IMR-90 (cell line): ENCODE results near the gene TXNL4B. TPM values are rescaled to one million over a fixed set of nuclear protein-coding genes. Genes with fewer than 3 reads are reported as not detected.
"Not testable (repeated sequence)": the region's sequence is repeated elsewhere in the genome, so short reads cannot be mapped to it uniquely, and the experiment has no call there.

ENCODE experiments used
- ATAC-seq: fragments of 200-7000 bp; cut with Tn5 transposase; 2 replicates; pipeline ENCODE4 v1.9.1; 2020; ENCODE audit warnings: low read depth, mild to moderate bottlenecking, moderate library complexity
- BruUV-seq: library from RNA; stranded (reverse); fragments of 400-500 nt; replicated peaks from 2 replicates; lab custom pipeline; 2021; lab: Mats Ljungman, UMichigan
- CTCF ChIA-PET: fragments of 300-600 bp; formaldehyde crosslinking; extraction: SDS; loops from one replicate; lab custom pipeline; 2021; ENCODE audit warnings: antibody characterized with exemption; lab: Yijun Ruan, JAX
- POLR2A ChIA-PET: fragments of 300-600 bp; sonication (Branson Sonifier 250); formaldehyde crosslinking; loops from one replicate; lab custom pipeline; 2022; ENCODE audit warnings: antibody characterized with exemption; ENCODE audit not compliant: unreplicated experiment; lab: Charles Lee
- DNase-seq: peaks from one replicate; pipeline ENCODE4 v3.0.0; 2013
- H2AFZ ChIP-seq: replicated peaks from 2 replicates; pipeline ENCODE3; 2013; ENCODE audit warnings: low read length, mild to moderate bottlenecking; ENCODE audit not compliant: poor library complexity
- H2AK5ac ChIP-seq: 2 replicates; pipeline ENCODE4 v1.6.1; 2013; ENCODE audit warnings: low read depth, low read length, inconsistent platforms
- H2AK9ac ChIP-seq: replicated peaks from 2 replicates; pipeline ENCODE3; 2013; ENCODE audit warnings: mild to moderate bottlenecking, low read depth, low read length, moderate library complexity; ENCODE audit not compliant: poor library complexity
- H2BK120ac ChIP-seq: 2 replicates; pipeline ENCODE4 v1.6.1; 2013; ENCODE audit warnings: low read depth, low read length, inconsistent platforms
- H2BK15ac ChIP-seq: 3 replicates; pipeline ENCODE4 v1.6.1; 2013; ENCODE audit warnings: low read depth, low read length, inconsistent platforms
- H2BK20ac ChIP-seq: 2 replicates; pipeline ENCODE4 v1.6.1; 2013; ENCODE audit warnings: low read depth, mild to moderate bottlenecking, inconsistent platforms, low read length, moderate library complexity
- H2BK5ac ChIP-seq: 2 replicates; pipeline ENCODE4 v1.6.1; 2013; ENCODE audit warnings: mild to moderate bottlenecking, low read depth, low read length, inconsistent platforms; ENCODE audit not compliant: poor library complexity, severe bottlenecking
- H3K14ac ChIP-seq: replicated peaks from 2 replicates; pipeline ENCODE4 v1.6.1; 2013; ENCODE audit warnings: low read depth, low read length, inconsistent platforms
- H3K18ac ChIP-seq: 2 replicates; pipeline ENCODE4 v1.6.1; 2013; ENCODE audit warnings: low read depth, low read length, control low read depth
- H3K23ac ChIP-seq: 2 replicates; pipeline ENCODE4 v1.6.1; 2013; ENCODE audit warnings: low read depth, low read length, inconsistent platforms
- H3K27ac ChIP-seq: 2 replicates; pipeline ENCODE4 v1.5.1; 2013; ENCODE audit warnings: mild to moderate bottlenecking, control low read depth, low read length; ENCODE audit not compliant: insufficient read depth
- H3K27me3 ChIP-seq: 2 replicates; pipeline ENCODE4 v1.6.1; 2013; ENCODE audit warnings: low read length; ENCODE audit not compliant: control insufficient read depth, insufficient read depth
- H3K36me3 ChIP-seq: 2 replicates; pipeline ENCODE4 v1.6.1; 2013; ENCODE audit warnings: low read length, mixed read lengths; ENCODE audit not compliant: control insufficient read depth, insufficient read depth
- H3K4ac ChIP-seq: 2 replicates; pipeline ENCODE4 v1.6.1; 2013; ENCODE audit warnings: low read depth, low read length, inconsistent platforms
- H3K4me1 ChIP-seq: 2 replicates; pipeline ENCODE4 v1.6.1; 2013; ENCODE audit warnings: low read length, mixed read lengths; ENCODE audit not compliant: control insufficient read depth, insufficient read depth
- H3K4me2 ChIP-seq: 2 replicates; pipeline ENCODE4 v1.6.1; 2013; ENCODE audit warnings: low read depth, mild to moderate bottlenecking, control low read depth, low read length, moderate library complexity
- H3K4me3 ChIP-seq: 2 replicates; pipeline ENCODE4 v1.5.1; 2013; ENCODE audit warnings: low read depth, mild to moderate bottlenecking, control low read depth, low read length, moderate library complexity; ENCODE audit not compliant: insufficient read depth
- H3K56ac ChIP-seq: 2 replicates; pipeline ENCODE4 v1.6.1; 2013; ENCODE audit warnings: low read length, inconsistent platforms; ENCODE audit not compliant: insufficient read depth; ENCODE audit errors: extremely low read depth
- H3K79me1 ChIP-seq, 2 experiments: 2 replicates each; pipeline ENCODE4 v1.6.1; 2013; ENCODE audit warnings: low read length in 2 of 2, inconsistent platforms in 1 of 2, low read depth in 1 of 2
- H3K9ac ChIP-seq: 2 replicates; pipeline ENCODE4 v1.6.1; 2013; ENCODE audit warnings: low read depth, low read length, control low read depth
- H3K9me1 ChIP-seq: 2 replicates; pipeline ENCODE4 v1.6.1; 2013; ENCODE audit warnings: low read length, inconsistent platforms; ENCODE audit not compliant: insufficient read depth
- H3K9me3 ChIP-seq: 2 replicates; pipeline ENCODE4 v1.6.1; 2013; ENCODE audit warnings: low read length; ENCODE audit not compliant: control insufficient read depth, insufficient read depth
- H4K20me1 ChIP-seq: 2 replicates; pipeline ENCODE4 v1.6.1; 2013; ENCODE audit warnings: low read length, inconsistent platforms; ENCODE audit not compliant: insufficient read depth
- H4K5ac ChIP-seq: 2 replicates; pipeline ENCODE4 v1.6.1; 2013; ENCODE audit warnings: mild to moderate bottlenecking, low read depth, low read length, control low read depth
- H4K8ac ChIP-seq, 2 experiments: 2 replicates each; pipeline ENCODE4 v1.6.1; 2013; ENCODE audit warnings: low read depth in 2 of 2, low read length in 2 of 2, control low read depth in 1 of 2, inconsistent platforms in 1 of 2
- H4K91ac ChIP-seq: 2 replicates; pipeline ENCODE4 v1.6.1; 2013; ENCODE audit warnings: low read depth, low read length, inconsistent platforms; ENCODE audit not compliant: insufficient read depth
- WGBS, 2 experiments: methylation state at CpG; one replicate each; pipeline versions ENCODE4 v1.1.5 to v1.1.7; 2013; ENCODE audit warnings: missing lambda C conversion rate in 2 of 2; ENCODE audit not compliant: insufficient read length in 1 of 2; ENCODE audit errors: extremely low coverage in 2 of 2; 5-methylcytosine and 5-hydroxymethylcytosine counted together
- dilution Hi-C: fragments of 300-500 bp; cut with HindIII; formaldehyde crosslinking; loops from one replicate; pipeline ENCODE4 v1.14.3; 2018; ENCODE audit warnings: low sequenced_read_pairs; ENCODE audit not compliant: unreplicated experiment
- in situ Hi-C: fragments of 300-500 bp; cut with MboI; formaldehyde crosslinking; loops from 3 replicates; pipeline ENCODE4 v1.14.3; 2019; ENCODE audit warnings: low sequenced_read_pairs, inconsistent platforms, mixed read lengths
- intact Hi-C: fragments of 100-400 bp; cut with micrococcal nuclease; formaldehyde crosslinking; loops from 2 replicates; pipeline ENCODE4 v1.10.0; 2022
- polyA plus RNA-seq, 3 experiments: library from polyadenylated mRNA; depleted of rRNA; stranded (reverse); fragments of >200 nt; gene quantifications; 2 replicates each; pipeline ENCODE4 v1.2.3, GENCODE V29; 2012; ENCODE audit warnings: low replicate concordance in 1 of 3
- total RNA-seq: library from RNA; depleted of rRNA; stranded (reverse); fragments of >200 nt; gene quantifications from 2 replicates; pipeline ENCODE4 v1.2.3, GENCODE V29; 2012

TXNL4B gene
- total and polyA plus RNA-seq, 2 of the 4 experiments (the other 2 are of a cell fraction), result 5.4 to 8.6 TPM

DNA sequence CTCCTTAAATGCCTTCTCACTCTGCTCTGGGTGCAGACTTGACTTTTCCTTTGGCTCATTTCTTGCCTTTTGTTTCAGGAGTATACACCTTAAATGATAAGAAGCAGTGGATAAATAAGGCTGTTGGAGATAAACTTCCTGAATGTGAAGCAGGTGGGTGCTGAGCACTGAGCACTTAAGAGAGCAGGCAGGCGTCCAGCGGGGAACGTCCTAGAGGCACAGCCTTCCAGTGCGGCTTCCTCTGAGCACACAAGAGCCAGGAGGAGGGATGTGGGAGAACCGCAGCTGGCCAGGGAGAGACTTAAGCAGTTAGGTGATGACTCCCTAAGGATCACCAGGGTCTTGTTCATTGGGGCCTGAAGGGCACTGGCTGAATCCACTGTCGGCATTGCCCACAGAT, 18.4 kb downstream of the TXNL4B start:
- H2BK5ac ChIP-seq, H2AK9ac ChIP-seq, H4K5ac ChIP-seq, H4K91ac ChIP-seq, H2AFZ ChIP-seq, H3K79me1 ChIP-seq, H3K9me1 ChIP-seq, H3K36me3 ChIP-seq, H3K9me3 ChIP-seq, H3K4ac ChIP-seq, H4K8ac ChIP-seq, in situ Hi-C loops, H3K4me2 ChIP-seq, H3K9ac ChIP-seq, H3K27me3 ChIP-seq, H4K20me1 ChIP-seq, H3K27ac ChIP-seq, H2BK120ac ChIP-seq, H3K14ac ChIP-seq, BruUV-seq, H3K18ac ChIP-seq, H2BK20ac ChIP-seq, H2AK5ac ChIP-seq, ATAC-seq, H3K4me3 ChIP-seq, H3K23ac ChIP-seq, H3K56ac ChIP-seq, H3K4me1 ChIP-seq, dilution Hi-C loops, H2BK15ac ChIP-seq, intact Hi-C loops, DNase-seq: not testable (repeated sequence)
- WGBS, 2 experiments, result 60% methylated on average over 2 of the region's 6 CpGs; no CpG with 5 or more reads in 1 of the 2 experiments
- ChIA-PET CTCF (interaction anchor here (1.3 to 1.4 kb wide), 2 partner anchors 9 to 12 kb away, joined by 8 read pairs; partner anchors contain the start of gene HPR), POLR2A (interaction anchor here (0.6 kb wide), 1 partner anchor 47 kb away, joined by 4 read pairs; no protein-coding TSS in a partner anchor)
